ENCODE measurements around the gene BTRC.

DNA sequence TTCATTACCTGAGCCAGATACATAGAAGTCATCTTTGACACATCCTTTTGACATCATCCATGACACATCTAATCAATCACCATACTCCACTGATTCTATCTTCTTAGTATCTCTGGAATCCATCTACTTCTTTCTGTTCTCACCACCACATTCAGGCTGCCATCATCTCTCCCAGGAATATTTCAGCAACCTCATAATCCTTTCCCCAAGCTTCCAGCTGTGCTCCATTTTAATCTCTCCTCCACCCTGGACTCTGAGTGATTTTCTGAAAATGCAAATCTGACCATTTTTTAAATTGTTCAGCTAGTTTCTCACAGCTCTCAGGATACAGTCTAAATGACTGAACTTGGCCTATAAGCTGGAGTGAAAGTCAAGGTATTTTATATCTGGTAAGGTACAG is 2.5 kb upstream of the BTRC start:
- no peak for TF ChIP-seq CTCF (IDR thresholded peaks at IDR 0.05; ENCODE audit: insufficient read depth, low read length)
- no peak for TF ChIP-seq POLR2AphosphoS5 (IDR thresholded peaks at IDR 0.05; ENCODE audit: low read depth)
- no peak for TF ChIP-seq REST (IDR thresholded peaks at IDR 0.05; ENCODE audit: insufficient replicate concordance, low read depth)
- no peak for TF ChIP-seq GABPA (IDR thresholded peaks at IDR 0.05; ENCODE audit: low read depth)

Data from HL-60 (cell line).